Hepatocyte (in vitro differentiated cells): ENCODE results near the gene CATSPER1. TPM values are rescaled to one million over a fixed set of nuclear protein-coding genes. Genes with fewer than 3 reads are reported as not detected.

Source experiments
- DNase-seq: peaks from one replicate; pipeline ENCODE4 v3.0.0-alpha.2; 2016; ENCODE audit warnings: low spot score
- H2AFZ ChIP-seq: fragments of 200-600 bp; sonication (generic); 2 replicates; pipeline ENCODE4 v1.6.0; 2016; ENCODE audit warnings: antibody characterized with exemption, mild to moderate bottlenecking
- H3K27ac ChIP-seq: fragments of 200-600 bp; sonication (generic); 2 replicates; pipeline ENCODE4 v1.5.1; 2016; ENCODE audit warnings: mild to moderate bottlenecking
- H3K27me3 ChIP-seq: fragments of 200-600 bp; sonication (generic); 2 replicates; pipeline ENCODE4 v1.6.1; 2016
- H3K36me3 ChIP-seq: fragments of 200-600 bp; sonication (generic); replicated peaks from 2 replicates; pipeline ENCODE4 v1.5.1; 2016; ENCODE audit warnings: low read depth; ENCODE audit not compliant: insufficient read depth
- H3K4me1 ChIP-seq: fragments of 200-600 bp; sonication (generic); 2 replicates; pipeline ENCODE4 v1.5.1; 2016; ENCODE audit warnings: mild to moderate bottlenecking, moderate library complexity; ENCODE audit not compliant: insufficient read depth
- H3K4me2 ChIP-seq: fragments of 200-600 bp; sonication (generic); 2 replicates; pipeline ENCODE4 v1.6.0; 2016
- H3K4me3 ChIP-seq: fragments of 200-600 bp; sonication (generic); 2 replicates; pipeline ENCODE4 v1.5.1; 2016; ENCODE audit warnings: mild to moderate bottlenecking
- H3K79me2 ChIP-seq: fragments of 200-600 bp; sonication (generic); 2 replicates; pipeline ENCODE4 v1.6.0; 2017; ENCODE audit warnings: mild to moderate bottlenecking
- H3K9me2 ChIP-seq: fragments of 200-600 bp; sonication (generic); replicated peaks from 2 replicates; pipeline ENCODE4 v1.6.0; 2017; ENCODE audit warnings: mild to moderate bottlenecking; ENCODE audit not compliant: insufficient read depth
- H3K9me3 ChIP-seq: fragments of 200-600 bp; sonication (generic); 2 replicates; pipeline ENCODE4 v1.5.1; 2016; ENCODE audit warnings: low read depth, mild to moderate bottlenecking
- H4K20me1 ChIP-seq: fragments of 200-600 bp; sonication (generic); 2 replicates; pipeline ENCODE4 v1.6.0; 2016; ENCODE audit warnings: mild to moderate bottlenecking; ENCODE audit not compliant: insufficient read depth, poor library complexity, severe bottlenecking
- EZH2 ChIP-seq: fragments of 200-600 bp; sonication (generic); IDR thresholded peaks from 2 replicates; pipeline ENCODE4 v1.6.1; 2016; ENCODE audit warnings: antibody characterized with exemption, mild to moderate bottlenecking, borderline replicate concordance
- EZH2phosphoT487 ChIP-seq: fragments of 200-600 bp; sonication (generic); IDR thresholded peaks from one replicate; pipeline ENCODE4 v1.6.1; 2018; ENCODE audit warnings: antibody characterized with exemption, mild to moderate bottlenecking, low read depth, moderate library complexity; ENCODE audit not compliant: unreplicated experiment, severe bottlenecking
- WGBS: methylation state at CpG from one replicate; pipeline ENCODE4 v1.1.6; 2016; ENCODE audit warnings: low lambda C conversion rate; ENCODE audit errors: missing lambda C conversion rate; 5-methylcytosine and 5-hydroxymethylcytosine counted together
- polyA plus RNA-seq: library from polyadenylated mRNA; unstranded; fragments of >200 nt; fragmentation: Nextera tagmentation; extraction: Ambion mirVana; gene quantifications from 2 replicates; pipeline ENCODE4 v1.2.1, GENCODE V29; 2016
- total RNA-seq: library from RNA; depleted of rRNA; stranded (reverse); fragments of >200 nt; gene quantifications from 2 replicates; pipeline ENCODE4 v1.2.3, GENCODE V29; 2014
- TF ChIP-seq, protein P1 (sequence below): fragments of 200-600 bp; sonication (generic); IDR thresholded peaks from 2 replicates; pipeline ENCODE4 v1.5.1; 2016; ENCODE audit warnings: antibody characterized with exemption, mild to moderate bottlenecking; ENCODE audit not compliant: poor library complexity

CATSPER1 gene
- total and polyA plus RNA-seq, 2 experiments from 2014 or later, result not detected

DNA sequence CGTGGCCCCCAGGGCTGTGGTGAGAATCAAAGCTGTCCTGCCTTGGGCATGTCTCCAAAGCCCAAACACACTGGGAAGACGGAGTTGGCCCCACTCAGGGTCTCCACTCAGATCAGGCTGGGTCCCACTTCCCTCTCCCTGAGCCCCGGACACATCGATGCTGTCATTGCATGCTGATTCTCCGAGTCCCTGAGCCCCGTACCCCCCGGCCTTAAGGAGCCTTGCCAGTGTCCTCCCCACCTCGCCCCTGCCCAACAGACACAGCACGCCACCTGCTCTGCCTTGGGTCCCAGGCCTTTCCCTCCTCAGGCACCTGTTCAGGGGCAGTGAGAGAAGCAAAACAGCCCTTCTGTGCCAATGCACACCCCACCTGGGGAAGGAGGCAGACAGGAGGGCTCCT, 38.9 kb downstream of the CATSPER1 start:
- H3K9me2 ChIP-seq, result no peaks in the 10 kb centered on the region
- H2AFZ ChIP-seq, result no peak overlapping the region
- TF ChIP-seq EZH2 (no peak), EZH2phosphoT487 (no peak)
- TF ChIP-seq, protein P1, sequence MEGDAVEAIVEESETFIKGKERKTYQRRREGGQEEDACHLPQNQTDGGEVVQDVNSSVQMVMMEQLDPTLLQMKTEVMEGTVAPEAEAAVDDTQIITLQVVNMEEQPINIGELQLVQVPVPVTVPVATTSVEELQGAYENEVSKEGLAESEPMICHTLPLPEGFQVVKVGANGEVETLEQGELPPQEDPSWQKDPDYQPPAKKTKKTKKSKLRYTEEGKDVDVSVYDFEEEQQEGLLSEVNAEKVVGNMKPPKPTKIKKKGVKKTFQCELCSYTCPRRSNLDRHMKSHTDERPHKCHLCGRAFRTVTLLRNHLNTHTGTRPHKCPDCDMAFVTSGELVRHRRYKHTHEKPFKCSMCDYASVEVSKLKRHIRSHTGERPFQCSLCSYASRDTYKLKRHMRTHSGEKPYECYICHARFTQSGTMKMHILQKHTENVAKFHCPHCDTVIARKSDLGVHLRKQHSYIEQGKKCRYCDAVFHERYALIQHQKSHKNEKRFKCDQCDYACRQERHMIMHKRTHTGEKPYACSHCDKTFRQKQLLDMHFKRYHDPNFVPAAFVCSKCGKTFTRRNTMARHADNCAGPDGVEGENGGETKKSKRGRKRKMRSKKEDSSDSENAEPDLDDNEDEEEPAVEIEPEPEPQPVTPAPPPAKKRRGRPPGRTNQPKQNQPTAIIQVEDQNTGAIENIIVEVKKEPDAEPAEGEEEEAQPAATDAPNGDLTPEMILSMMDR, result no peak
- no peak overlapping the region for H3K4me2 ChIP-seq
- no peaks in the 10 kb centered on the region for H3K9me3 ChIP-seq
- H3K36me3 ChIP-seq, result no peaks in the 10 kb centered on the region
- no peaks in the 10 kb centered on the region for H3K27me3 ChIP-seq
- no peaks in the 10 kb centered on the region for H4K20me1 ChIP-seq
- WGBS, result 88% methylated on average over 9 of the region's 9 CpGs
- no peaks in the 10 kb centered on the region for H3K79me2 ChIP-seq
- no peak overlapping the region for H3K4me3 ChIP-seq
- H3K27ac ChIP-seq, result no peak overlapping the region
- DNase-seq, result no peak
- H3K4me1 ChIP-seq, result no peaks in the 10 kb centered on the region

DNA sequence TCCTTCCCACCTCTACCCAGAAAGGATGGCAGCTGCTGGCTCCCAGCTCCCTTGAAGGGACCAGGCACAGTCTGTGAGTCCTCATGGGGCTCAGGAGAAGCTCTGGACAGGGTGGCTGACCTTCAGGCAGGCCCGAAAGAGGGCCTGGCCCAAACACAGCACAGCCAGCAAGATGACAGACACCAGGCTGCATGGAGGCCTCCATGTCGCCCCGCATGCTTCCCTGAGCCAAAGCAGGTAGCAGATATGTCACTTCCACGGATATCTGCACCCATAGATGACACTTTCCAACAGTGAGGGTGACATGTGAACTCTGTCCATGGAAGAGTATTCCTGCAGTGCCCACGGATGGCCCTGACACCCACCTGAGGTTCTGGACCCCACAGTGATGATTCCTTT, 42.7 kb downstream of the CATSPER1 start:
- WGBS, result 88% methylated on average over 5 of the region's 5 CpGs
- no peaks in the 10 kb centered on the region for H4K20me1 ChIP-seq

DNA sequence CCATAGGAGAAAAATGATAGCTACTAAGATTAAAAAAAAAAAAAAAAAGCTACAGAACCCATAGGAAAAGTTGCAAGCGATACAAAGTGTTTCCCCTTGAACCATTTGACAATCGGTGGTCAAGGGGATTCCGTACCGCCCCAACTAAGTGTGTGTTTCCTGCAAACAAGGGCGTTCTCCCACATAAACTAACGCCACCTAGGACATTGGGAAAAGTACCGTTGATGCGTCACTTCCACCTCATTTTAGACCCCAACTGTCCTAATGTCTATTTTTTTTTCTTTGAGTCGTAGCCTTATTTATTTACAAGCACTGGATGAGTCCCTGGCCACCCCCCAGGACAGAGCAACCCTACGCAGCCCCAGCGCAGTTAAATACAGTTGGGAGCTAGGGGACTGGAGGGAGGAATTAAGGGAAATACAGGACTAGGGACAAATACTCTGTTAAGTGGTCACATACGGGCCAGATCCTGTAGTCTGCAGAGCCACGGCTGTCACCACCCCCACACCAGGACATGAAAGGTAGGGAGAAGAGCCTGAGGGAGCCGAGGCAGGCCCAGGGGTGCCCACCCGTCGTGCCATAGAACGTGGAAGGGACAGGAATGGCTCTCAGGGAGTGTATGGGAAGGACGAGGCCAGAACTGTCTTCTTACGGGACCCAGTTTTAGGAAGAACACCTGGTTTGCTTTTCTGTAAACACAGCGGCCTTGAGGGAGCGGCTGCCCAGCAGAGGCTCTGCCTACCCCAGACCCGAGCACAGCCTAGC, 43.3 kb downstream of the CATSPER1 start:
- Histone ChIP-seq H3K79me2 (no peaks in the 10 kb centered on the region), H3K4me3 (no peak overlapping the region), H3K27me3 (no peaks in the 10 kb centered on the region), H4K20me1 (no peaks in the 10 kb centered on the region), H3K4me2 (no peak overlapping the region), H2AFZ (no peak overlapping the region), H3K36me3 (no peaks in the 10 kb centered on the region), H3K9me3 (no peaks in the 10 kb centered on the region), H3K27ac (no peak overlapping the region), H3K9me2 (no peaks in the 10 kb centered on the region), H3K4me1 (no peaks in the 10 kb centered on the region)
- 85% methylated on average over 22 of the region's 22 CpGs for WGBS
- no peak for DNase-seq
- TF ChIP-seq EZH2, result no peak
- TF ChIP-seq, protein P1, result no peak
- no peak for TF ChIP-seq EZH2phosphoT487

More for the DNA sequence above, 42.7 kb downstream of the CATSPER1 start:
- Histone ChIP-seq H3K9me2 (no peaks in the 10 kb centered on the region), H3K27ac (no peak overlapping the region), H3K79me2 (no peaks in the 10 kb centered on the region), H2AFZ (no peak overlapping the region), H3K4me2 (no peak overlapping the region), H3K36me3 (no peaks in the 10 kb centered on the region), H3K27me3 (no peaks in the 10 kb centered on the region), H3K9me3 (no peaks in the 10 kb centered on the region), H3K4me1 (no peaks in the 10 kb centered on the region), H3K4me3 (no peak overlapping the region)
- TF ChIP-seq EZH2phosphoT487, result no peak
- TF ChIP-seq, protein P1, result no peak
- no peak for TF ChIP-seq EZH2
- no peak for DNase-seq
